Activated effector memory CD4-positive, alpha-beta T cell treated with Interleukin-2 at 50 U/mL for 16 hours (primary cell): Measurements from ENCODE around the gene PDE8B.
"Not testable (repeated sequence)": the region's sequence is repeated elsewhere in the genome, so short reads cannot be mapped to it uniquely, and the experiment has no call there.

Experiments used
- DNase-seq: peaks from one replicate; pipeline ENCODE4 v3.0.0-alpha.2; 2020

The PDE8B gene

DNA sequence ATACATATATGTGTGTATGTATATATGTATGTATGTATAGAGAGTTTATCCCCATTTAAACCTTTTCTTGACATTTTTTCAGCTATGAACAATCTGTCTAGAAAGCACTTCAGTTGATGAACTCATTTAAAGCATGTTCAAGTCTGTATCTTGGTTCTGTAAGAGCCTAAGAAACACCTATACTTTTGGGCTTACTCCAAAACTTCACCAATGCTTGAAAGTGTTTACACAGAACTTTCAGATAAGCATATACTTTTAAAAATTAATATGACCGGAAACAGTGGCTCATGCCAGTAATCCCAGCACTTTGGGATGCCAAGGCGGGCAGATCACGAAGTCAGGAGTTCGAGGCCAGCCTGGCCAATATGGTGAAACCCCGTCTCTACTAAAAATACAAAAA lies 250.8 kb downstream of the PDE8B start:
- no peak for DNase-seq

DNA sequence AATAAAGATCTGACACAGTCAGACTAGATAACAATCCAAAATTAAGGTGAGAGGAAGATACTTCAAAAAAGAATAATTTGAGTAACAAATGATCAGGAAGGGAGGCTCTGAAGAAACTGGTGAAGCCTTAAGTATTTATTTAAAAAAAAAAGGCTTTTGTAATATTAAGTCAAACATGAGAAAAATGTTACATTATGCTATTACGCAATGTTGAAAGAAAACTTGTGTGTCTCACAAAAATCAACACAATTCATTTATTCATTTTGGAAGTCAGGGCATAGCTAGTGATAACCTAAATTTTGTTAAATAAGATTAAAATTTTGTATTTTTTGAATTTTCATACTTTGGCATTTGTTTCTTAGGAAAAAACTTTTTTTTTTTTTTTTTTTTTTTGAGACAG lies 253.4 kb downstream of the PDE8B start:
- DNase-seq: no peak

- DNase-seq: not testable (repeated sequence)
Observed at GRCh38 chr5:77468875-77469274, 258.4 kb downstream of the PDE8B start.

DNA sequence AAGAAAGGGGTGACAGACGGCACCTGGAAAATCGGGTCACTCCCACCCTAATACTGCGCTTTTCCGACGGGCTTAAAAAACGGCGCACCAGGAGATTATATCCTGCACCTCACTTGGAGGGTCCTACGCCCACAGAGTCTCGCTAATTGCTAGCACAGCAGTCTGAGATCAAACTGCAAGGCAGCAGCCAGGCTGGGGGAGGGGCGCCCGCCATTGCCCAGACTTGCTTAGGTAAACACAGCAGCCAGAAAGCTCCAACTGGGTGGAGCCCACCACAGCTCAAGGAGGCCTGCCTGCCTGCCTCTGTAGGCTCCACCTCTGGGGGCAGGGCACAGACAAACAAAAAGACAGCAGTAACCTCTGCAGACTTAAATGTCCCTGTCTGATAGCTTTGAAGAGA lies 264.6 kb downstream of the PDE8B start:
- not testable (repeated sequence) for DNase-seq
